ENCODE data around the gene RBM6.
A peak's percentile ranks its signal among the peaks of the same experiment; 100 is the strongest.

The RBM6 gene

GRCh38 chr3:50095352-50095998 is 155.5 kb downstream of the RBM6 start:
- no peak for DNase-seq

- DNase-seq, result no peak
These were observed 160.4 kb downstream of the RBM6 start for GRCh38 chr3:50100386-50100785.

GRCh38 chr3:50100956-50101845 is 161.3 kb downstream of the RBM6 start:
- no peak for DNase-seq

- no peak for DNase-seq
These were observed 162.6 kb downstream of the RBM6 start for GRCh38 chr3:50102558-50102957.

GRCh38 chr3:50111757-50112156 is 171.8 kb downstream of the RBM6 start:
- DNase-seq, result no peak

- no peak for DNase-seq
These were observed 172.5 kb downstream of the RBM6 start for GRCh38 chr3:50112462-50112861.

- DNase-seq, result no peak
These were observed 177.2 kb downstream of the RBM6 start for GRCh38 chr3:50117120-50117519.

- no peak for DNase-seq
These were observed 178.3 kb downstream of the RBM6 start for GRCh38 chr3:50118237-50118636.

GRCh38 chr3:50119786-50120185 is 179.8 kb downstream of the RBM6 start:
- DNase-seq, result no peak

GRCh38 chr3:50120364-50121071 is 180.6 kb downstream of the RBM6 start:
- DNase-seq, result no peak

GRCh38 chr3:50121072-50122032 is 181.4 kb downstream of the RBM6 start:
- peak; percentile 86 for DNase-seq

- DNase-seq, result no peak
These were observed 182.1 kb downstream of the RBM6 start for GRCh38 chr3:50122071-50122470.

GRCh38 chr3:50122661-50123391 is 182.9 kb downstream of the RBM6 start:
- no peak for DNase-seq

- DNase-seq, result no peak
These were observed 183.6 kb downstream of the RBM6 start for GRCh38 chr3:50123394-50124051.

- DNase-seq, result peak; percentile 72
These were observed 184.3 kb downstream of the RBM6 start for GRCh38 chr3:50124052-50124799.

GRCh38 chr3:50124800-50125178 is 184.8 kb downstream of the RBM6 start:
- DNase-seq, result peak; percentile 76

- no peak for DNase-seq
These were observed 185.8 kb downstream of the RBM6 start for GRCh38 chr3:50125541-50126286.

- DNase-seq, result peak; percentile 46
These were observed 186.6 kb downstream of the RBM6 start for GRCh38 chr3:50126287-50127211.
